AG04450 (cell line): ENCODE results near the gene NAA80. TPM values are rescaled to one million over a fixed set of nuclear protein-coding genes. Genes with fewer than 3 reads are reported as not detected.

Experiments
- CTCF ChIA-PET: fragments of 300-600, 350-600 bp; formaldehyde crosslinking; extraction: SDS; loops from one replicate; lab custom pipeline; 2022; ENCODE audit warnings: antibody characterized with exemption, inconsistent platforms; lab: Charles Lee
- POLR2A ChIA-PET: fragments of 350-600 bp; formaldehyde crosslinking; extraction: SDS; loops from one replicate; lab custom pipeline; 2021; ENCODE audit warnings: antibody characterized with exemption, inconsistent platforms; lab: Yijun Ruan, JAX
- DNase-seq: peaks from one replicate; pipeline ENCODE4 v3.0.0-alpha.2; 2011; ENCODE audit warnings: low read depth, low spot score
- H3K27ac ChIP-seq: one replicate; pipeline ENCODE4 v1.5.1; 2012; ENCODE audit warnings: low read depth, low read length, control low read depth
- H3K27me3 ChIP-seq: one replicate; pipeline ENCODE4 v1.6.0; 2012; ENCODE audit warnings: low read length; ENCODE audit not compliant: control insufficient read depth, insufficient read depth
- H3K4me3 ChIP-seq: 2 replicates; pipeline ENCODE4 v1.5.1; 2011; ENCODE audit warnings: mild to moderate bottlenecking, low read depth, low read length, control low read depth
- H3K9me3 ChIP-seq: 2 replicates; pipeline ENCODE4 v1.5.1; 2012; ENCODE audit warnings: low read length; ENCODE audit not compliant: control insufficient read depth, insufficient read depth
- polyA plus RNA-seq: library from polyadenylated mRNA; depleted of rRNA; stranded (reverse); fragments of >200 nt; gene quantifications from 2 replicates; pipeline ENCODE4 v1.2.3, GENCODE V29; 2011
- TF ChIP-seq, protein P1 (sequence below): IDR thresholded peaks from 2 replicates; pipeline ENCODE4 v1.5.1; 2011; ENCODE audit warnings: low read depth, low read length, control low read depth, inconsistent platforms

NAA80 gene
- polyA plus RNA-seq, 1 experiment: 2.0 TPM

DNA sequence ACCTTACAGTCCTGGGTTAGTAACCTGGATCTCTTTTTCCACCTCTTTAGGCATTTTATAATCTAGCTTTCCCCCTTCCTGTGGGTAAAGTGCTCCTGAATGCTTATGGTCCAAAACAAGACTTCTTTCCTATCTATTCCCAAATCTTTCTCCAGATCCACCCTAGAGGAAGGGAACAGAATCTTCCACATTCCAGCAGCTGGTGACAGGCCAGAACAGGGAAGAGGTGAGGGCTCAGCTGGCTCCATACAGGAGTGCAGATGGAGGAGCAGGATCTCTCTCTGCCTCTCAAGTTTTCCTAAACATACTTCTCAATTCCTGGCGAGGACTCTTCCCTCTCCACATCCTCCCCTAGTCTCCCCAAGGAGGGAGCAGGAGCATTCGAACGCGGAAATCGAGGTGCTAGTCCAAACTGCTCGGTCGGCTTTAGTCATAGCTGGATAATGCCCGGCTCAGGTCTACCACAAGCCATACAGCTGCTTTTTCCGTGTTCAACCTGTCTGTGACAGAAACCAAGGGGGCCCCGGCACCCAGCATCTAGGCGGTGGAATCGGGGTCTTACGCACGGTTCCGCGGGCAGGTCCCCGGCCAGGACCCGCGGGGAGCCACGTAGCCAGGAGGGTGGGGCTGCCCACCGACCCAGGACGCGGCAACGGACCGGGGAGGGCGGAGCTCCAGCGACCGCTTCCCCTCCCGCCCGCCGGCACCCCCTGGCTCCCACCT lies 37.4 kb upstream of the NAA80 start:
- Histone ChIP-seq H3K27me3 (no peaks in the 10 kb centered on the region), H3K27ac (peak overlapping the region; percentile 96), H3K4me3 (peak overlapping the region; percentile 98), H3K9me3 (no peaks in the 10 kb centered on the region; the same call in 1 of the 2 replicates)
- TF ChIP-seq, protein P1, sequence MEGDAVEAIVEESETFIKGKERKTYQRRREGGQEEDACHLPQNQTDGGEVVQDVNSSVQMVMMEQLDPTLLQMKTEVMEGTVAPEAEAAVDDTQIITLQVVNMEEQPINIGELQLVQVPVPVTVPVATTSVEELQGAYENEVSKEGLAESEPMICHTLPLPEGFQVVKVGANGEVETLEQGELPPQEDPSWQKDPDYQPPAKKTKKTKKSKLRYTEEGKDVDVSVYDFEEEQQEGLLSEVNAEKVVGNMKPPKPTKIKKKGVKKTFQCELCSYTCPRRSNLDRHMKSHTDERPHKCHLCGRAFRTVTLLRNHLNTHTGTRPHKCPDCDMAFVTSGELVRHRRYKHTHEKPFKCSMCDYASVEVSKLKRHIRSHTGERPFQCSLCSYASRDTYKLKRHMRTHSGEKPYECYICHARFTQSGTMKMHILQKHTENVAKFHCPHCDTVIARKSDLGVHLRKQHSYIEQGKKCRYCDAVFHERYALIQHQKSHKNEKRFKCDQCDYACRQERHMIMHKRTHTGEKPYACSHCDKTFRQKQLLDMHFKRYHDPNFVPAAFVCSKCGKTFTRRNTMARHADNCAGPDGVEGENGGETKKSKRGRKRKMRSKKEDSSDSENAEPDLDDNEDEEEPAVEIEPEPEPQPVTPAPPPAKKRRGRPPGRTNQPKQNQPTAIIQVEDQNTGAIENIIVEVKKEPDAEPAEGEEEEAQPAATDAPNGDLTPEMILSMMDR: peak; percentile 1; the same call in 1 of the 2 replicates
- DNase-seq: no peak
- ChIA-PET POLR2A (interaction anchor here (0.6 to 2.4 kb wide), 13 partner anchors 9 to 1675 kb away, joined by 3 to 22 read pairs (median 5); partner anchors contain the start of genes CYB561D2, HYAL3, NAA80 and NPRL2), CTCF (interaction anchor here (0.5 to 2.4 kb wide), 7 partner anchors 11 to 501 kb away, joined by 3 to 15 read pairs (median 4); no protein-coding TSS in a partner anchor)

DNA sequence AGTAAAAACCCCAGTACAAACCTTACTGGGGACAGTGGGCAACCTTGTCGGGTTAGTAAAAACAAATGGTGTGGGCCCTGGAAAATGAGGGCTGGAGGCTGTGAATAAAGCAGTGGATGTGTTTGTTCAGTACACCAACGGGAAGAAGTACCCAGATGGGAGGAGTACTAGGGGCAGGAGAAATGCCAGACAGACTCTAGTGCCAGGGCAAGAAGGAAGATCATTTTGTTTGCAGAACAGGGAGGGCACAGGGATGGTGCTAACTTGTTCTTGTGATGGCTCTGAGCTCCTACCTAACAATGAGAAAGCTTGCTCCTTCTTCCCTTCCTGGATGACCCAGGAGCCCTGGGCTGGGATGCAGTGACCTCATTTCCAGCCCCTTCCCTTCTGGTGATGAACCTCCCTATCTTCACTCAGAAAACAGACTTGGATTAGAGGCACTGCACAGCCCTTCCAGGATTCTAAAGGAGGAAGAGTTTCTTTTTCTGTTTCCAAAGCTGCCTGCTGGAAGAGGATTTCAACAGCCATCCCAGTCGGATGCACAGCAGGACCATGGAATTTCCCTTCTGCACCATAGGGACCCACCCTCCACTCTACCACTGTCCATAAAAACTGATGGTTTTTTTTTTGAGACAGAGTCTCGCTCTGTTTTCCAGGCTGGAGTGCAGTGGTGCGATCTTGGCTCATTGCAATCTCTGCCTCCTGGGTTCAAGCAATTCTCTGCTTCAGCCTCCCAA lies 35.3 kb upstream of the NAA80 start:
- no peak for DNase-seq
- TF ChIP-seq, protein P1: no peak
- Histone ChIP-seq H3K4me3 (peak overlapping the region; percentile 17; the same call in 1 of the 2 replicates), H3K27me3 (no peaks in the 10 kb centered on the region), H3K9me3 (no peaks in the 10 kb centered on the region; the same call in 1 of the 2 replicates), H3K27ac (no peak overlapping the region)
- POLR2A ChIA-PET: no interaction called here
- CTCF ChIA-PET: interaction anchor here (0.6 to 0.9 kb wide), 2 partner anchors 10 to 280 kb away, joined by 3 to 4 read pairs; no protein-coding TSS in a partner anchor

DNA sequence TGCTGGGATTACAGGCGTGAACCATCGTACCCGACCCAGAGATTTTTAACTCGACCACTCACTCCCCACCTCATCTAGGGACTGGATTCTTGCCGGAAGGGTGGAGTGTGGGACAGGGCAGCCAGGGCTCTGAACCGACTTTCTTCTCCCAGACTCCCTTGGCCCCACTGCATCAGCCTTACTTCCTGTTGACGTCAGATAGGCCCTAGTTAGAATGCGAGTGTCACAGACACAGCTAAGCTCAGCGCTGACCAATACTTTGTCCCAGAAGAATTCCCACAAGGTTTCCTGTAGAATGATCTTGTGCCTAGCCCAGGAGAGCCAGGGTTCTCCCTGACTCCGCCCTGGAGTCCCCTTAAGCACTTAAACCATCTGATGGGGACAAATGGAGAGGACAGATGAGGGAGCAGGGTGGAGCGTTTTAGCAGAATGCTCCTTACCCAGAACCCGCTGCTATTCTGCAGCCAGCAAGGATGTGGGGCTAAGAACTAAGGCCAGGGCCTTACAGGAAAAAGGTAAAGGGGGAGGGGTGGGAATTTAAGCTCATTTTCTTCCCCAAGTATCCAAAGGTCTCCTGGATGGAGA lies 34.6 kb upstream of the NAA80 start:
- Histone ChIP-seq H3K27ac (peak overlapping the region; percentile 47), H3K27me3 (no peaks in the 10 kb centered on the region), H3K4me3 (no peak overlapping the region), H3K9me3 (no peaks in the 10 kb centered on the region; the same call in 1 of the 2 replicates)
- CTCF ChIA-PET: interaction anchor here (0.9 kb wide), 1 partner anchor 9 kb away, joined by 4 read pairs; no protein-coding TSS in a partner anchor
- POLR2A ChIA-PET: interaction anchor here (0.7 to 0.8 kb wide), 2 partner anchors 10 to 35 kb away, joined by 3 read pairs; partner anchors contain the start of genes HYAL3 and NAA80
- TF ChIP-seq, protein P1: no peak
- no peak for DNase-seq

DNA sequence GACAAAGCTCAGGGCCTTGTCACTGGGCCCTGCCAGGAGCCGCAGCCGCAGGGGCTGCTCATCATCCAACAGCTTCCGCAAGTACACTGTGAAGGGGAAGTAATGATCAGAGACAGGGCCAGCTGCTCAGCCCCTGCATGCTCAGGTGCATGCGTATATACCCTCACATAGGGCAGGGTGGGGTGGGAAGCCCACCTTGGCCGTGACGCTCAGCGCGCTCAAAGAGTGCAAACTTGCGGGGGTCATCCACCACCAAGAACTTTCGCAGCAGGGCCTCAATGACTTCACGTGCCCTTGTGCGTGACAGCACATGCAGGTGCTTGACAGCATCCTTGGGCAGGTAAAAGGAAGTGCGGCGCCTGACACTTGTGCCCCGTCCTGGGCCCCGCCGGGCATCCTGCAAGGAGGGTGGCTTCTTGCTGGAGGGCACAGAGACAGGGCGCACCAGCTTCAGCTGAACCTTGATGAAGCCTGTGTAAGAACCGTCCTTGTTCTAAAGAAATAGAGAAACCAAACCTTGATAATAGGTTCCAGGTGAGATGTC lies 32.2 kb upstream of the NAA80 start:
- CTCF ChIA-PET: interaction anchor here (1.1 kb wide), 1 partner anchor 10 kb away, joined by 5 read pairs; no protein-coding TSS in a partner anchor
- no peaks in the 10 kb centered on the region; the same call in 1 of the 2 replicates for H3K9me3 ChIP-seq
- no peaks in the 10 kb centered on the region for H3K27me3 ChIP-seq
- TF ChIP-seq, protein P1: no peak
- DNase-seq: no peak
- POLR2A ChIA-PET: no interaction called here
- no peak overlapping the region for H3K27ac ChIP-seq
- no peak overlapping the region for H3K4me3 ChIP-seq
